ENCODE data around the gene ZNF507. TPM values are rescaled to one million over a fixed set of nuclear protein-coding genes. Genes with fewer than 3 reads are reported as not detected.

The ZNF507 gene
- polyA plus RNA-seq, 3 donors, result 0.08 to 0.39 (median 0.10) TPM

GRCh38 chr19:32350471-32350865, 5.1 kb downstream of the ZNF507 start:
- H3K4me2 ChIP-seq (replicated peaks; ENCODE audit: extremely low read depth, low read length, poor library complexity, severe bottlenecking), result no peak overlapping the region

GRCh38 chr19:32350987-32351348, 5.6 kb downstream of the ZNF507 start:
- Histone ChIP-seq H3K79me2 (ENCODE audit: insufficient read depth, low read length) (no peaks in the 10 kb centered on the region), H2AFZ (ENCODE audit: insufficient read depth, low read depth, low read length, poor library complexity, severe bottlenecking) (no peak overlapping the region)
- 100% methylated on average over 1 of the region's 2 CpGs for WGBS (ENCODE audit: insufficient coverage)

More at GRCh38 chr19:32350471-32350865, 5.1 kb downstream of the ZNF507 start:
- Mint-ChIP-seq H3K4me1 (peaks cover 32% of the 10 kb centered on the region), H3K27me3 (ENCODE audit: low read depth in 3 of 3) (peaks cover 91 to 98% (median 91%) of the 10 kb centered on the region in 3 donors), H3K27ac (peak overlapping the region in 1 of 7 donors; percentile 7), H3K9me3 (peaks cover 0 to 36% (median 19%) of the 10 kb centered on the region in 7 donors), H3K36me3 (peaks cover 14 to 28% of the 10 kb centered on the region in 2 donors), H3K4me3 (peak overlapping the region in 1 of 2 donors; percentile 84)
- no peaks in the 10 kb centered on the region for H3K36me3 ChIP-seq (replicated peaks in 1 of 2; ENCODE audit: control insufficient read depth in 1 of 2, insufficient read depth in 2 of 2, low read length in 2 of 2)
- peaks cover 20 to 23% of the 10 kb centered on the region in 2 donors for H3K4me1 ChIP-seq (ENCODE audit: control insufficient read depth in 1 of 2, insufficient read depth in 2 of 2, low read length in 2 of 2)
- WGBS (ENCODE audit: insufficient coverage), result no CpG with 5 or more reads among the region's 3 CpGs
- no peak overlapping the region for H3K4me3 ChIP-seq (replicated peaks in 1 of 3; ENCODE audit: low read depth in 2 of 3, low read length in 3 of 3)
- peak in 2 of 3 donors; percentile 12 to 39 for DNase-seq
- H3K27me3 ChIP-seq (ENCODE audit: control insufficient read depth in 2 of 2, insufficient read depth in 2 of 2, low read length in 2 of 2), result peaks cover 92 to 94% of the 10 kb centered on the region in 2 donors
- H3K27ac ChIP-seq (ENCODE audit: low read depth in 1 of 2, low read length in 2 of 2), result no peak overlapping the region
- H3K9ac ChIP-seq (ENCODE audit: insufficient read depth, low read length, poor library complexity, severe bottlenecking), result no peak overlapping the region
- H2AFZ ChIP-seq (ENCODE audit: insufficient read depth, low read depth, low read length, poor library complexity, severe bottlenecking), result no peak overlapping the region
- peaks cover 3 to 64% of the 10 kb centered on the region in 2 donors for H3K9me3 ChIP-seq (replicated peaks in 1 of 2; ENCODE audit: control insufficient read depth in 1 of 2, insufficient read depth in 1 of 2, low read length in 2 of 2)
- TF ChIP-seq CTCF (IDR thresholded peaks at IDR 0.05), result no peak
- peaks cover 61% of the 10 kb centered on the region for H4K20me1 ChIP-seq (ENCODE audit: insufficient read depth, low read length)
- intact Hi-C loops (cut with micrococcal nuclease), result no loop called here
- H3K79me2 ChIP-seq (ENCODE audit: insufficient read depth, low read length), result no peaks in the 10 kb centered on the region

More at GRCh38 chr19:32350987-32351348, 5.6 kb downstream of the ZNF507 start:
- H3K9me3 ChIP-seq (replicated peaks in 1 of 2; ENCODE audit: control insufficient read depth in 1 of 2, insufficient read depth in 1 of 2, low read length in 2 of 2), result peaks cover 3 to 67% of the 10 kb centered on the region in 2 donors
- Mint-ChIP-seq H3K27me3 (ENCODE audit: low read depth in 3 of 3) (peaks cover 93 to 98% (median 93%) of the 10 kb centered on the region in 3 donors), H3K4me3 (peak overlapping the region in 1 of 2 donors; percentile 84), H3K9me3 (peaks cover 0 to 38% (median 21%) of the 10 kb centered on the region in 7 donors), H3K27ac (peak overlapping the region in 2 of 7 donors; percentile 46 to 63), H3K36me3 (peaks cover 12 to 27% of the 10 kb centered on the region in 2 donors), H3K4me1 (peaks cover 34% of the 10 kb centered on the region)
- peaks cover 94% of the 10 kb centered on the region in 2 donors for H3K27me3 ChIP-seq (ENCODE audit: control insufficient read depth in 2 of 2, insufficient read depth in 2 of 2, low read length in 2 of 2)
- H3K4me2 ChIP-seq (replicated peaks; ENCODE audit: extremely low read depth, low read length, poor library complexity, severe bottlenecking), result no peak overlapping the region
- no peak for TF ChIP-seq CTCF (IDR thresholded peaks at IDR 0.05)
- no peaks in the 10 kb centered on the region for H3K36me3 ChIP-seq (replicated peaks in 1 of 2; ENCODE audit: control insufficient read depth in 1 of 2, insufficient read depth in 2 of 2, low read length in 2 of 2)
- H3K4me1 ChIP-seq (ENCODE audit: control insufficient read depth in 1 of 2, insufficient read depth in 2 of 2, low read length in 2 of 2), result peaks cover 20 to 22% of the 10 kb centered on the region in 2 donors
- DNase-seq, result no peak
- intact Hi-C loops (cut with micrococcal nuclease), result no loop called here
- no peak overlapping the region for H3K27ac ChIP-seq (ENCODE audit: low read depth in 1 of 2, low read length in 2 of 2)
- H3K9ac ChIP-seq (ENCODE audit: insufficient read depth, low read length, poor library complexity, severe bottlenecking), result no peak overlapping the region
- no peak overlapping the region for H3K4me3 ChIP-seq (replicated peaks in 1 of 3; ENCODE audit: low read depth in 2 of 3, low read length in 3 of 3)
- H4K20me1 ChIP-seq (ENCODE audit: insufficient read depth, low read length), result peaks cover 65% of the 10 kb centered on the region
